ENCODE results near the gene PPIF.

DNA sequence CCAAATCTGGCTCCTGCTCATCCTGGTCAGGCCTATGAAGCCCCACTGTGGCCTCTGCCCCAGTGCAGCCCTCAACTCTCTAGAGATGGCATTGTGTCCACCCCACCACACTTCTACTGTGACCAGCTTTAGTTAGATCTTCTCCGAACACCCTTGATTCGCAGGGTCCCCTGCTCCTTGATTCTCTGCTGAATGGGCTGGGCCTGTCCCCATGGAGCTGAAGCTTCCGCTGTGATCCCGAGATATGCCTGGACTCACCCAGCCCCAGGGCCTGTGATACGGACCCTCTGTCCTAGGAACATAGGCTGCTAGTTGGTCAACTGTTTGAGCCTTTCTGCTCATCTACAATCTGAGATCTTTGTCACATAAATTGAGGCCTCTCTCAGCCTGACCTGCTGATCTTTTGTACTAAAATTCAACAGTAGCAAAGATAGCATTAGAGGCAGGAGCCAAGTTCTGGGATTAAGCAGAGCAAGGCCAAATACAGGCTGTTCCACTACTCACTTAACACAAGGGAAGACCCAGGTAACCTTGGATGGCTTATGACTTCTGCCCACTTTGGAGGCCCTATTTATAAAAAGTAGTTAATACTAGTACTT, 6.5 kb upstream of the PPIF start:
- TF ChIP-seq, protein P1, sequence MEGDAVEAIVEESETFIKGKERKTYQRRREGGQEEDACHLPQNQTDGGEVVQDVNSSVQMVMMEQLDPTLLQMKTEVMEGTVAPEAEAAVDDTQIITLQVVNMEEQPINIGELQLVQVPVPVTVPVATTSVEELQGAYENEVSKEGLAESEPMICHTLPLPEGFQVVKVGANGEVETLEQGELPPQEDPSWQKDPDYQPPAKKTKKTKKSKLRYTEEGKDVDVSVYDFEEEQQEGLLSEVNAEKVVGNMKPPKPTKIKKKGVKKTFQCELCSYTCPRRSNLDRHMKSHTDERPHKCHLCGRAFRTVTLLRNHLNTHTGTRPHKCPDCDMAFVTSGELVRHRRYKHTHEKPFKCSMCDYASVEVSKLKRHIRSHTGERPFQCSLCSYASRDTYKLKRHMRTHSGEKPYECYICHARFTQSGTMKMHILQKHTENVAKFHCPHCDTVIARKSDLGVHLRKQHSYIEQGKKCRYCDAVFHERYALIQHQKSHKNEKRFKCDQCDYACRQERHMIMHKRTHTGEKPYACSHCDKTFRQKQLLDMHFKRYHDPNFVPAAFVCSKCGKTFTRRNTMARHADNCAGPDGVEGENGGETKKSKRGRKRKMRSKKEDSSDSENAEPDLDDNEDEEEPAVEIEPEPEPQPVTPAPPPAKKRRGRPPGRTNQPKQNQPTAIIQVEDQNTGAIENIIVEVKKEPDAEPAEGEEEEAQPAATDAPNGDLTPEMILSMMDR (IDR thresholded peaks at IDR 0.05), result no peak
- TF ChIP-seq POLR2A (IDR thresholded peaks at IDR 0.05) (no peak), EP300 (IDR thresholded peaks at IDR 0.05; ENCODE audit: low read depth) (no peak), POLR2AphosphoS5 (IDR thresholded peaks at IDR 0.05) (no peak)

Data from transverse colon (tissue), 4 donors.